Colonic mucosa (tissue), 4 donors: ENCODE measurements around the gene MAGED2. TPM values are rescaled to one million over a fixed set of nuclear protein-coding genes. Genes with fewer than 3 reads are reported as not detected.

Experiments
- DNase-seq: peaks from one replicate; pipeline ENCODE4 v3.0.0-alpha.2; 2020
- H3K27ac ChIP-seq: fragments of 200-600 bp; one replicate; pipeline ENCODE4 v1.8.0; 2021
- H3K27me3 ChIP-seq: fragments of 200-600 bp; one replicate; pipeline ENCODE4 v1.8.0; 2021
- H3K36me3 ChIP-seq: fragments of 200-600 bp; one replicate; pipeline ENCODE4 v1.8.0; 2021
- H3K4me1 ChIP-seq: fragments of 200-600 bp; one replicate; pipeline ENCODE4 v1.8.0; 2021; ENCODE audit warnings: mild to moderate bottlenecking
- H3K4me3 ChIP-seq: fragments of 200-600 bp; one replicate; pipeline ENCODE4 v1.8.0; 2021
- H3K9ac ChIP-seq, 2 donors: one replicate each; pipeline ENCODE4 v1.7.0; 2013; ENCODE audit warnings: control low read depth in 2 of 2, low read depth in 2 of 2, low read length in 2 of 2
- H3K9me3 ChIP-seq: fragments of 200-600 bp; one replicate; pipeline ENCODE4 v1.8.0; 2021
- intact Hi-C: fragments of 100-400 bp; cut with DNase I; formaldehyde crosslinking; loops from one replicate; pipeline ENCODE4 v1.14.1; 2022
- total RNA-seq, 2 donors: library from RNA; stranded (reverse); fragmentation: NEBNext Ultra II Directional in 1 of 2; extraction: Animal tissue kit (Norgen Biotek cat#: 25700) in 1 of 2; gene quantifications; one replicate each; pipeline ENCODE4 v1.2.1, GENCODE V29; 2021
- TF ChIP-seq, protein P1 (sequence below): fragments of 200-600 bp; IDR thresholded peaks from one replicate; pipeline ENCODE4 v1.8.0; 2022; ENCODE audit warnings: antibody characterized with exemption, mild to moderate bottlenecking
- donor health status: healthy.
- donor health status: DM: no; HTN: no; CAD: no.
- donor health status: DM: no; HTN: no; CAD: no.

MAGED2 gene
- total RNA-seq, 2 donors from 2014 or later: 61.6 to 85.5 TPM

DNA sequence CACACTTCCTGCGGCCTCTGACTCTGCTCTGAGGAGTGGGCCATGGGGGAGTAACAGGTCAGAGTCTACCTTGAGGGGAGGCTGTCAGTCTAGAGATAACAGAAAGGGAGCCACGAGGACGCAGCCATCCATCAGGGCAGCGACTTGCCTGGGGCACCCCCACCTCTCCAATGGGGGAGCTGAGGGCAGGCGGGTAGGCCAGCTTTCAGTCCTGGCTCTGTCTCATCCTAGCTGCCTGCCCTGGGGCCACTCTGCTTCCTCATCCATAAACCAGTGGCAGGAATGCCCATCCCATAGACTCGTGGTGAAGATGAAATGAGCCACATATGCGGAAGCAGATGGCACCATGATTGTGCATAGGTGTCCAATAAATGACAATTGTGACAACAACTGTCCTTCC, 13.2 kb downstream of the MAGED2 start:
- H3K9me3 ChIP-seq: no peaks in the 10 kb centered on the region
- no peaks in the 10 kb centered on the region for H3K27me3 ChIP-seq
- H3K36me3 ChIP-seq: no peaks in the 10 kb centered on the region
- intact Hi-C loops: no loop called here
- no peak for DNase-seq
- H3K4me3 ChIP-seq: no peak overlapping the region
- no peaks in the 10 kb centered on the region for H3K4me1 ChIP-seq
- TF ChIP-seq, protein P1, sequence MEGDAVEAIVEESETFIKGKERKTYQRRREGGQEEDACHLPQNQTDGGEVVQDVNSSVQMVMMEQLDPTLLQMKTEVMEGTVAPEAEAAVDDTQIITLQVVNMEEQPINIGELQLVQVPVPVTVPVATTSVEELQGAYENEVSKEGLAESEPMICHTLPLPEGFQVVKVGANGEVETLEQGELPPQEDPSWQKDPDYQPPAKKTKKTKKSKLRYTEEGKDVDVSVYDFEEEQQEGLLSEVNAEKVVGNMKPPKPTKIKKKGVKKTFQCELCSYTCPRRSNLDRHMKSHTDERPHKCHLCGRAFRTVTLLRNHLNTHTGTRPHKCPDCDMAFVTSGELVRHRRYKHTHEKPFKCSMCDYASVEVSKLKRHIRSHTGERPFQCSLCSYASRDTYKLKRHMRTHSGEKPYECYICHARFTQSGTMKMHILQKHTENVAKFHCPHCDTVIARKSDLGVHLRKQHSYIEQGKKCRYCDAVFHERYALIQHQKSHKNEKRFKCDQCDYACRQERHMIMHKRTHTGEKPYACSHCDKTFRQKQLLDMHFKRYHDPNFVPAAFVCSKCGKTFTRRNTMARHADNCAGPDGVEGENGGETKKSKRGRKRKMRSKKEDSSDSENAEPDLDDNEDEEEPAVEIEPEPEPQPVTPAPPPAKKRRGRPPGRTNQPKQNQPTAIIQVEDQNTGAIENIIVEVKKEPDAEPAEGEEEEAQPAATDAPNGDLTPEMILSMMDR: no peak
- no peak overlapping the region for H3K9ac ChIP-seq
- H3K27ac ChIP-seq: no peak overlapping the region

DNA sequence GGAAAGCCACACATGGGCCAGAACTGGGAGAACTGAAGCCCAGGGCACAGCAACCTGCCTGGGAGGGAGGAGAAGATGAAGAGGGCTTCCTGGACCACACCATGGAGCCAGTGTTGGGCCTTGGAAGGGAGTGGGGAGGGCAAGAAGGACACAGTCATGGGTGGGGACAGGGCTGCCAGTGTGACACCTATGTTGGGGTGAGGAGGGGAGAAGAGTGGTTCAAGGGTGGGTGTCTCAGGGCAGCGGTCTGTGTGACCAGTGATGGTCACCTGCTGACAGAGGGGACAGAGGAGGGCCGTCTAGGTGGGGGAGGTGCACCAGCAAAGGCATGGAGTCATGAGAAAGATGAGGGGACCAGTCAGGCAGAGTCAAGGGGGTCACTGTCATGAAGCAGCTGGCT, 13.8 kb downstream of the MAGED2 start:
- H3K4me3 ChIP-seq: no peak overlapping the region
- DNase-seq: no peak
- H3K9me3 ChIP-seq: no peaks in the 10 kb centered on the region
- H3K27ac ChIP-seq: no peak overlapping the region
- intact Hi-C loops: no loop called here
- TF ChIP-seq, protein P1: no peak
- no peaks in the 10 kb centered on the region for H3K4me1 ChIP-seq
- H3K27me3 ChIP-seq: no peaks in the 10 kb centered on the region
- no peaks in the 10 kb centered on the region for H3K36me3 ChIP-seq
- H3K9ac ChIP-seq: no peak overlapping the region

DNA sequence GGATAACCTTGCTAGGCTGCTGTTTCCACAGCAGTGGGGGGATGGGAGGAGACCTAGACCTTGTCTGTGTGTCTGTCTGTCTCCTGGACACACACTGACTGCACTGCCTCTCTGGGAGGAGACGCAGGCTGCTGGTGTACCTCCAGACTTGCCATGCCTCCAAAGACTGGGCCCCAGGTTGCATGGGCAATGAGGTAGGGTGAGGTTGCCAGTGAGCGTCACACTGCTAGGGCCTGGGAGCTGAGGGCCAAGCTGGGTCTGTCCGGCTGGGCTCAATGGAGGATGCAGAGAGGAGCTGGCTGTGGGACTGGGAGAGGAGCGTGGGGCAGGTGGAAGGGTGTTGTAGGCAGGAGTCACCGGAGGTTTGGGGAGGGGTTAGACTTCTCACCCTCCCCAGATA, 16.6 kb downstream of the MAGED2 start:
- H3K36me3 ChIP-seq: no peaks in the 10 kb centered on the region
- H3K9me3 ChIP-seq: no peaks in the 10 kb centered on the region
- DNase-seq: no peak
- H3K9ac ChIP-seq: no peak overlapping the region
- H3K4me1 ChIP-seq: no peaks in the 10 kb centered on the region
- TF ChIP-seq, protein P1: no peak
- intact Hi-C loops: no loop called here
- no peaks in the 10 kb centered on the region for H3K27me3 ChIP-seq
- H3K27ac ChIP-seq: no peak overlapping the region
- no peak overlapping the region for H3K4me3 ChIP-seq

DNA sequence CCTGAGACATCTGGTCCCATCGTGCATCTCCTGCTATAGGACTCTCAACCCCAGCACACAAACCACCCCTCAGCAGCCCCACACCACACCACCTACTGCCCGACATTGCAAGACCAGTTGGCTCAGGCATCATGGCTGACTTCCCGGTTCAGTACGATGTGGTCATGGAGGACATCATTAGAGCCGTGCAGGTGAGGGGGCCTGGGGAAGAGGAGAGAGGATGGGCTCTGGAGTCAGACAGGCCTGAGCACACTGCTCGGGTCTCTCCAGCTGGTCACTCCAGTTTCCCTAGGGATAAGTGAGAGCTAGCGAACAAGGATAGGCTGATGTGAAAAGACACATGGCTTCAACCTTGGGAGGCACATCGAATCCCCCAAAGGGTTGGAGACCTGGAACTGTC, 17.2 kb downstream of the MAGED2 start:
- no peaks in the 10 kb centered on the region for H3K4me1 ChIP-seq
- no peak for DNase-seq
- intact Hi-C loops: no loop called here
- no peaks in the 10 kb centered on the region for H3K36me3 ChIP-seq
- TF ChIP-seq, protein P1: no peak
- no peak overlapping the region for H3K4me3 ChIP-seq
- no peak overlapping the region for H3K9ac ChIP-seq
- no peak overlapping the region for H3K27ac ChIP-seq
- no peaks in the 10 kb centered on the region for H3K9me3 ChIP-seq
- H3K27me3 ChIP-seq: no peaks in the 10 kb centered on the region

DNA sequence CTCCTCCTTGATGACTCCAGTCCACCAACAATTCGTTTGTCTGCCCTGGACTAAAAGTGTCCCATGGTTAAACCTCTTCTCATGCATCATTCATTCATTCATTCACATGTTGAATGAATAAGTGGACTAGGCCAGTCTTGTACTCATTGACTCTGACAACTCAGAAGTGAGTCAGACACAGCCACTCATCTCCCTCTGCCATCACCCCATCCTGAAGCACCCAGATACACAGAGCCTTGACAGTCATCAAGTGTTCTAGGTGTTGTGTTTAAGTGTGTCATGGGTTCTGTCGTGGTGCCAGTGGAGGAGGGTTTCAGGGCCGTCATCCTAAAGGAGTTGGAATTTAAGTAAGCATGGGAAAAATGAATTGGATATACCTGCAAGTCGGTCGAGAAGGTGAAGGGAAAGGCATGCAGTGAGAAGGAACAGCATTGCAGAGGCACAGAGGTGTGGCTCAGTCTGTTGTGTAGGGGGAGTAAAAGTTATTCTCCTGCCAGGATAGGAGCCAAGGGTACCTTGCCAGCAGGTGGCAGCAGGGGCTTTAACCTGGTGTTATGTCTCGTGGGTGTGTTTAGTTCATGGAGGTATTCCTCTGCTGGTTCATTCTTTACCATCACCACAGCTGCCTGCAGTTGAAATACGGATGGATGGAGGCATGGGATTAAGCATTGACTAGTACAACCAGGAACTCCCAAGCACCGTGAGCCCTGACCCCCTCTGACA, 18.3 kb downstream of the MAGED2 start:
- H3K4me1 ChIP-seq: no peaks in the 10 kb centered on the region
- intact Hi-C loops: no loop called here
- DNase-seq: no peak
- H3K27me3 ChIP-seq: no peaks in the 10 kb centered on the region
- H3K9ac ChIP-seq: no peak overlapping the region
- H3K9me3 ChIP-seq: no peaks in the 10 kb centered on the region
- H3K36me3 ChIP-seq: no peaks in the 10 kb centered on the region
- no peak overlapping the region for H3K27ac ChIP-seq
- TF ChIP-seq, protein P1: no peak
- no peak overlapping the region for H3K4me3 ChIP-seq
